HepG2 (cell line): ENCODE data around the gene RAB3A. TPM values are rescaled to one million over a fixed set of nuclear protein-coding genes. Genes with fewer than 3 reads are reported as not detected.

Experiments used
- HMG20B ChIP-seq: conservative IDR thresholded peaks from 2 replicates; pipeline ENCODE4 v1.6.1; 2016; ENCODE audit warnings: missing genetic modification reagents, missing compliant biosample characterization
- IKZF4 ChIP-seq: sonication (generic); formaldehyde crosslinking; IDR thresholded peaks from 2 replicates; pipeline ENCODE4 v1.5.1; 2020; ENCODE audit warnings: borderline replicate concordance, mild to moderate bottlenecking, low read depth, missing genetic modification reagents; ENCODE audit errors: not compliant biosample characterization
- PRMT3 ChIP-seq: sonication (generic); formaldehyde crosslinking; IDR thresholded peaks from 2 replicates; pipeline ENCODE4 v1.8.1; 2022; ENCODE audit warnings: low read depth, mild to moderate bottlenecking, moderate library complexity, missing genetic modification reagents, borderline replicate concordance
- TCF12 ChIP-seq, 2 experiments: fragments of 450-650 bp in 1 of 2; sonication (generic) in 1 of 2; formaldehyde crosslinking in 1 of 2; IDR thresholded peaks; 2 replicates each; pipeline versions ENCODE4 v1.6.1 to v1.8.0; 2017 to 2022; ENCODE audit warnings: antibody characterized with exemption in 1 of 2, mild to moderate bottlenecking in 1 of 2, missing genetic modification reagents in 1 of 2, moderate library complexity in 1 of 2
- YEATS2 ChIP-seq: sonication (generic); formaldehyde crosslinking; IDR thresholded peaks from 2 replicates; pipeline ENCODE4 v1.4.0; 2020; ENCODE audit warnings: missing genetic modification reagents, borderline replicate concordance
- ZNF383 ChIP-seq: sonication (generic); formaldehyde crosslinking; IDR thresholded peaks from 2 replicates; pipeline ENCODE4 v1.4.0; 2020; ENCODE audit warnings: missing genetic modification reagents, mild to moderate bottlenecking, borderline replicate concordance
- ZNF512B ChIP-seq: sonication (generic); formaldehyde crosslinking; IDR thresholded peaks from 2 replicates; pipeline ENCODE4 v1.5.1; 2020; ENCODE audit warnings: missing genetic modification reagents, mild to moderate bottlenecking, borderline replicate concordance
- ZNF598 ChIP-seq: sonication (generic); formaldehyde crosslinking; IDR thresholded peaks from 2 replicates; pipeline ENCODE4 v1.5.1; 2020; ENCODE audit warnings: mild to moderate bottlenecking, missing genetic modification reagents, borderline replicate concordance
- ZNF605 ChIP-seq: sonication (generic); formaldehyde crosslinking; IDR thresholded peaks from 2 replicates; pipeline ENCODE4 v1.8.0; 2022; ENCODE audit warnings: mild to moderate bottlenecking, missing genetic modification reagents
- ZNF776 ChIP-seq: sonication (generic); formaldehyde crosslinking; IDR thresholded peaks from 2 replicates; pipeline ENCODE4 v1.4.0; 2020; ENCODE audit warnings: mild to moderate bottlenecking, missing genetic modification reagents
- ZSCAN31 ChIP-seq: sonication (generic); formaldehyde crosslinking; IDR thresholded peaks from 2 replicates; pipeline ENCODE4 v1.5.0; 2020; ENCODE audit warnings: low read depth, mild to moderate bottlenecking, missing genetic modification reagents
- polyA plus RNA-seq, 8 experiments: library from polyadenylated mRNA; depleted of rRNA in 3 of 8; stranded (reverse) in 7 of 8; unstranded in 1 of 8; fragments of >200 nt; fragmentation: Illumina TruSeq in 4 of 8; extraction: Trizol in 4 of 8; gene quantifications; 2 replicates each; pipeline versions ENCODE4 v1.2.1 to v1.2.3, GENCODE V29; 2011 to 2016; ENCODE audit warnings: low read depth in 4 of 8, missing spikeins in 1 of 8, mixed read lengths in 1 of 8; ENCODE audit not compliant: insufficient read depth in 1 of 8
- total RNA-seq, 5 experiments: library from RNA; depleted of rRNA; stranded (reverse); fragments of >200 nt; fragmentation: Illumina TruSeq; extraction: Trizol; gene quantifications; 2 replicates each; pipeline ENCODE4 v1.2.3, GENCODE V29; 2016; ENCODE audit warnings: low read depth in 1 of 5
- TF ChIP-seq, protein P1 (sequence below), 2 experiments: sonication (generic) in 1 of 2; formaldehyde crosslinking in 1 of 2; IDR thresholded peaks; 2 replicates each; pipeline versions ENCODE4 v1.4.0 to v1.6.1; 2018 to 2020; ENCODE audit warnings: missing genetic modification reagents in 2 of 2, borderline replicate concordance in 1 of 2, low read depth in 1 of 2, mild to moderate bottlenecking in 1 of 2, missing biosample characterization in 1 of 2
- TF ChIP-seq, protein P2 (sequence below): sonication (generic); formaldehyde crosslinking; IDR thresholded peaks from 2 replicates; pipeline ENCODE4 v1.5.0; 2020; ENCODE audit warnings: mild to moderate bottlenecking, missing genetic modification reagents
- TF ChIP-seq, protein P3 (sequence below): sonication (generic); formaldehyde crosslinking; IDR thresholded peaks from 2 replicates; pipeline ENCODE4 v1.4.0; 2020; ENCODE audit warnings: missing genetic modification reagents, borderline replicate concordance
- TF ChIP-seq, protein P4 (sequence below): sonication (generic); formaldehyde crosslinking; IDR thresholded peaks from 2 replicates; pipeline ENCODE4 v1.4.0; 2020; ENCODE audit warnings: mild to moderate bottlenecking, missing genetic modification reagents

The RAB3A gene
- total and polyA plus RNA-seq, 2 of the 13 experiments (the other 11 are each of a cell fraction or from before 2014, with no cell fraction given): 0.58 to 0.98 TPM

- TF ChIP-seq, protein P1, sequence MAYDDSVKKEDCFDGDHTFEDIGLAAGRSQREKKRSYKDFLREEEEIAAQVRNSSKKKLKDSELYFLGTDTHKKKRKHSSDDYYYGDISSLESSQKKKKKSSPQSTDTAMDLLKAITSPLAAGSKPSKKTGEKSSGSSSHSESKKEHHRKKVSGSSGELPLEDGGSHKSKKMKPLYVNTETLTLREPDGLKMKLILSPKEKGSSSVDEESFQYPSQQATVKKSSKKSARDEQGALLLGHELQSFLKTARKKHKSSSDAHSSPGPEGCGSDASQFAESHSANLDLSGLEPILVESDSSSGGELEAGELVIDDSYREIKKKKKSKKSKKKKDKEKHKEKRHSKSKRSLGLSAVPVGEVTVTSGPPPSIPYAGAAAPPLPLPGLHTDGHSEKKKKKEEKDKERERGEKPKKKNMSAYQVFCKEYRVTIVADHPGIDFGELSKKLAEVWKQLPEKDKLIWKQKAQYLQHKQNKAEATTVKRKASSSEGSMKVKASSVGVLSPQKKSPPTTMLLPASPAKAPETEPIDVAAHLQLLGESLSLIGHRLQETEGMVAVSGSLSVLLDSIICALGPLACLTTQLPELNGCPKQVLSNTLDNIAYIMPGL (CRISPR knock-in tag; IDR thresholded peaks at IDR 0.05; ENCODE audit: borderline replicate concordance in 1 of 2, low read depth in 1 of 2): 0 out of 4 replicates have a peak, but pooled peaks of 1 of the 2 experiments have one; percentile 12
- TF ChIP-seq HMG20B (CRISPR knock-in tag) (no peak), ZNF512B (CRISPR knock-in tag) (no peak), ZNF605 (CRISPR knock-in tag) (0 out of 2 replicates have a peak, but pooled peaks have one; percentile 42), YEATS2 (peak; percentile 86; the same call in 1 of the 2 replicates), PRMT3 (no peak), ZNF776 (peak; percentile 66; the same call in 1 of the 2 replicates), ZNF598 (CRISPR knock-in tag) (peak; percentile 8; the same call in 1 of the 2 replicates), ZSCAN31 (CRISPR knock-in tag) (0 out of 2 replicates have a peak, but pooled peaks have one; percentile 5), TCF12 (IDR thresholded peaks at IDR 0.05) (no peak), TCF12 (CRISPR knock-in tag; IDR thresholded peaks at IDR 0.05) (0 out of 2 replicates have a peak, but pooled peaks have one; percentile 31), ZNF383 (CRISPR knock-in tag) (no peak), IKZF4 (CRISPR knock-in tag) (peak; percentile 13)
- TF ChIP-seq, protein P2, sequence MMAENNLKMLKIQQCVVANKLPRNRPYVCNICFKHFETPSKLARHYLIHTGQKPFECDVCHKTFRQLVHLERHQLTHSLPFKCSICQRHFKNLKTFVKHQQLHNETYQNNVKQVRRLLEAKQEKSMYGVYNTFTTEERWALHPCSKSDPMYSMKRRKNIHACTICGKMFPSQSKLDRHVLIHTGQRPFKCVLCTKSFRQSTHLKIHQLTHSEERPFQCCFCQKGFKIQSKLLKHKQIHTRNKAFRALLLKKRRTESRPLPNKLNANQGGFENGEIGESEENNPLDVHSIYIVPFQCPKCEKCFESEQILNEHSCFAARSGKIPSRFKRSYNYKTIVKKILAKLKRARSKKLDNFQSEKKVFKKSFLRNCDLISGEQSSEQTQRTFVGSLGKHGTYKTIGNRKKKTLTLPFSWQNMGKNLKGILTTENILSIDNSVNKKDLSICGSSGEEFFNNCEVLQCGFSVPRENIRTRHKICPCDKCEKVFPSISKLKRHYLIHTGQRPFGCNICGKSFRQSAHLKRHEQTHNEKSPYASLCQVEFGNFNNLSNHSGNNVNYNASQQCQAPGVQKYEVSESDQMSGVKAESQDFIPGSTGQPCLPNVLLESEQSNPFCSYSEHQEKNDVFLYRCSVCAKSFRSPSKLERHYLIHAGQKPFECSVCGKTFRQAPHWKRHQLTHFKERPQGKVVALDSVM: no peak
- TF ChIP-seq, protein P3, sequence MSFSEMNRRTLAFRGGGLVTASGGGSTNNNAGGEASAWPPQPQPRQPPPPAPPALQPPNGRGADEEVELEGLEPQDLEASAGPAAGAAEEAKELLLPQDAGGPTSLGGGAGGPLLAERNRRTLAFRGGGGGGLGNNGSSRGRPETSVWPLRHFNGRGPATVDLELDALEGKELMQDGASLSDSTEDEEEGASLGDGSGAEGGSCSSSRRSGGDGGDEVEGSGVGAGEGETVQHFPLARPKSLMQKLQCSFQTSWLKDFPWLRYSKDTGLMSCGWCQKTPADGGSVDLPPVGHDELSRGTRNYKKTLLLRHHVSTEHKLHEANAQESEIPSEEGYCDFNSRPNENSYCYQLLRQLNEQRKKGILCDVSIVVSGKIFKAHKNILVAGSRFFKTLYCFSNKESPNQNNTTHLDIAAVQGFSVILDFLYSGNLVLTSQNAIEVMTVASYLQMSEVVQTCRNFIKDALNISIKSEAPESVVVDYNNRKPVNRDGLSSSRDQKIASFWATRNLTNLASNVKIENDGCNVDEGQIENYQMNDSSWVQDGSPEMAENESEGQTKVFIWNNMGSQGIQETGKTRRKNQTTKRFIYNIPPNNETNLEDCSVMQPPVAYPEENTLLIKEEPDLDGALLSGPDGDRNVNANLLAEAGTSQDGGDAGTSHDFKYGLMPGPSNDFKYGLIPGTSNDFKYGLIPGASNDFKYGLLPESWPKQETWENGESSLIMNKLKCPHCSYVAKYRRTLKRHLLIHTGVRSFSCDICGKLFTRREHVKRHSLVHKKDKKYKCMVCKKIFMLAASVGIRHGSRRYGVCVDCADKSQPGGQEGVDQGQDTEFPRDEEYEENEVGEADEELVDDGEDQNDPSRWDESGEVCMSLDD (CRISPR knock-in tag): peak; percentile 82; the same call in 1 of the 2 replicates
- TF ChIP-seq, protein P4, sequence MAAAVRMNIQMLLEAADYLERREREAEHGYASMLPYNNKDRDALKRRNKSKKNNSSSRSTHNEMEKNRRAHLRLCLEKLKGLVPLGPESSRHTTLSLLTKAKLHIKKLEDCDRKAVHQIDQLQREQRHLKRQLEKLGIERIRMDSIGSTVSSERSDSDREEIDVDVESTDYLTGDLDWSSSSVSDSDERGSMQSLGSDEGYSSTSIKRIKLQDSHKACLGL (CRISPR knock-in tag): no peak; the same call in 1 of the 2 replicates
These were observed 20.9 kb upstream of the RAB3A start (continued) for GRCh38 chr19:18224525-18225354.
